Measurements from ENCODE around the gene CERS6. TPM values are rescaled to one million over a fixed set of nuclear protein-coding genes. Genes with fewer than 3 reads are reported as not detected.

Gene CERS6
- total RNA-seq, 1 experiment from 2014 or later = 8.3 TPM

- Histone ChIP-seq H3K79me2 (ENCODE audit: low read depth) (no peaks in the 10 kb centered on the region), H3K9me3 (ENCODE audit: insufficient read depth, low read depth) (no peaks in the 10 kb centered on the region), H3K27me3 (ENCODE audit: insufficient read depth, low read depth) (no peaks in the 10 kb centered on the region), H3K9me2 (ENCODE audit: insufficient read depth) (no peaks in the 10 kb centered on the region), H3K4me3 (no peak overlapping the region), H4K20me1 (ENCODE audit: insufficient read depth) (no peaks in the 10 kb centered on the region), H3K27ac (no peak overlapping the region), H3K36me3 (ENCODE audit: low read depth) (no peaks in the 10 kb centered on the region), H3K4me1 (replicated peaks; ENCODE audit: insufficient read depth) (no peaks in the 10 kb centered on the region), H3K4me2 (no peak overlapping the region), H3F3A (ENCODE audit: insufficient read depth, low read depth) (no peaks in the 10 kb centered on the region), H2AFZ (no peak overlapping the region)
- no TSS peak for BruUV-seq (replicated peaks)
- TF ChIP-seq EZH2 (IDR thresholded peaks at IDR 0.05; ENCODE audit: low read depth) (no peak), CTCF (conservative IDR thresholded peaks at IDR 0.05) (no peak)
- ChIA-PET CTCF (no interaction called here), POLR2A (ENCODE audit: unreplicated experiment) (no interaction called here)
- intact Hi-C loops (cut with micrococcal nuclease; ENCODE audit: unreplicated experiment) = no loop called here
- DNase-seq = no peak
Measured at GRCh38 chr2:168744844-168745243, 288.8 kb downstream of the CERS6 start.

DNA sequence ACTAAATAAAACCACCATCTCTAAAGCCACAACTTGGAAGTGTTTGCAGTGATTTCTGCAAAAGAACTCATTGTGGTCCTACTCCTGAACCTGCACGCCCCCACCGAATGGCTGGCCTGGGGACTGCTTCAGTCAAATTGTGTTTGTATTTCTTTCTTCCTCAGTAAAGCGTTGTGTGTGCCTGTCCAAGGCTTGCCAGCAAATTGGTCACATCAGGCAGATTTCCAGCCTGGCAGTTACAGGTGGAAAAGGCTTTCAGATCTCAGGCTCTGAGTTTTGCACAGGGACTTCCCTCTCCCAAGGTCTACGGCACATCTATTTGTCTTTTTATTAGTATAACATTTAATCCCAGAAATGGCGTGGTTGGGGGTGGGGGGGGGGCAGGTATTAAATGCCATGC is 292.4 kb downstream of the CERS6 start:
- POLR2A ChIA-PET (ENCODE audit: unreplicated experiment) = no interaction called here
- TF ChIP-seq EZH2 (IDR thresholded peaks at IDR 0.05; ENCODE audit: low read depth) (no peak), CTCF (conservative IDR thresholded peaks at IDR 0.05) (no peak)
- Histone ChIP-seq H3K9me2 (ENCODE audit: insufficient read depth) (no peaks in the 10 kb centered on the region), H3K79me2 (ENCODE audit: low read depth) (no peaks in the 10 kb centered on the region), H3K9me3 (ENCODE audit: insufficient read depth, low read depth) (no peaks in the 10 kb centered on the region), H3K4me2 (no peak overlapping the region), H4K20me1 (ENCODE audit: insufficient read depth) (no peaks in the 10 kb centered on the region), H3F3A (ENCODE audit: insufficient read depth, low read depth) (no peaks in the 10 kb centered on the region), H3K36me3 (ENCODE audit: low read depth) (no peaks in the 10 kb centered on the region), H3K27me3 (ENCODE audit: insufficient read depth, low read depth) (no peaks in the 10 kb centered on the region), H3K4me3 (no peak overlapping the region), H3K27ac (no peak overlapping the region), H3K4me1 (replicated peaks; ENCODE audit: insufficient read depth) (no peaks in the 10 kb centered on the region), H2AFZ (no peak overlapping the region)
- intact Hi-C loops (cut with micrococcal nuclease; ENCODE audit: unreplicated experiment) = no loop called here
- no peak for DNase-seq
- CTCF ChIA-PET = no interaction called here
- no TSS peak for BruUV-seq (replicated peaks)

DNA sequence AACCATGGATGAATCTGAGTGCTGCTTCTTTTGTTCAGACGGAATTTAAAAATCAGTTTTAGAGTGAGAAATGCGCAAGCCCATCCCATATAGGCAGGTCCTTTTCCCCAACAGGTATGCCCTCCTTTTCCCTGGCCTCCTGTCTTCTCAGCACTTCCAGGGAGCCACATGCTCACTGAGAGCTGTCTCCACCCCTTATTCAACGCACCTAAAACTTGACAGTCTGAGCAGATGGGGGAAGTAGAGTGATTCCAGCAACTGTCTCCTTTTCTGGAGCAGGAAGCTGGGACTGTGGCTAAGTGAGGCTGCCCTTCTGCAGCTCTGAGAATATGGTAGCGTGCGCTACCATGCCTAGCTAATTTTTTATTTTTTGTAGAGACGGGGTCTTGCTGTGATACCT is 293.2 kb downstream of the CERS6 start:
- Histone ChIP-seq H3K4me3 (no peak overlapping the region), H3K9me3 (ENCODE audit: insufficient read depth, low read depth) (no peaks in the 10 kb centered on the region), H4K20me1 (ENCODE audit: insufficient read depth) (no peaks in the 10 kb centered on the region), H3K4me2 (no peak overlapping the region), H3K79me2 (ENCODE audit: low read depth) (no peaks in the 10 kb centered on the region), H3K27me3 (ENCODE audit: insufficient read depth, low read depth) (no peaks in the 10 kb centered on the region), H3K36me3 (ENCODE audit: low read depth) (no peaks in the 10 kb centered on the region), H3K27ac (no peak overlapping the region), H2AFZ (no peak overlapping the region), H3K9me2 (ENCODE audit: insufficient read depth) (no peaks in the 10 kb centered on the region), H3K4me1 (replicated peaks; ENCODE audit: insufficient read depth) (no peaks in the 10 kb centered on the region), H3F3A (ENCODE audit: insufficient read depth, low read depth) (no peaks in the 10 kb centered on the region)
- POLR2A ChIA-PET (ENCODE audit: unreplicated experiment) = no interaction called here
- intact Hi-C loops (cut with micrococcal nuclease; ENCODE audit: unreplicated experiment) = no loop called here
- DNase-seq = no peak
- CTCF ChIA-PET = no interaction called here
- BruUV-seq (replicated peaks) = no TSS peak
- TF ChIP-seq EZH2 (IDR thresholded peaks at IDR 0.05; ENCODE audit: low read depth) (no peak), CTCF (conservative IDR thresholded peaks at IDR 0.05) (no peak)
